Muscle of leg (tissue), 11 donors: ENCODE results near the gene NTPCR. TPM values are rescaled to one million over a fixed set of nuclear protein-coding genes. Genes with fewer than 3 reads are reported as not detected.

Source experiments
- DNase-seq: peaks from one replicate; pipeline ENCODE4 v3.0.0; 2013
- H3K27ac ChIP-seq: one replicate; pipeline ENCODE4 v1.5.1; 2013; ENCODE audit warnings: mild to moderate bottlenecking, low read length, control low read depth
- H3K27me3 ChIP-seq: one replicate; pipeline ENCODE4 v1.6.1; 2013; ENCODE audit warnings: low read length; ENCODE audit not compliant: control insufficient read depth, insufficient read depth
- H3K36me3 ChIP-seq: one replicate; pipeline ENCODE4 v1.6.1; 2013; ENCODE audit warnings: low read length; ENCODE audit not compliant: control insufficient read depth, insufficient read depth
- H3K4me1 ChIP-seq: one replicate; pipeline ENCODE4 v1.6.1; 2013; ENCODE audit warnings: low read length; ENCODE audit not compliant: control insufficient read depth, insufficient read depth
- H3K4me3 ChIP-seq: one replicate; pipeline ENCODE4 v1.5.1; 2013; ENCODE audit warnings: low read length, control low read depth
- H3K9me3 ChIP-seq: replicated peaks from 2 replicates; pipeline ENCODE4 v1.6.1; 2013; ENCODE audit warnings: low read depth, low read length; ENCODE audit not compliant: control insufficient read depth
- WGBS: methylation state at CpG from one replicate; pipeline ENCODE4 v1.1.5; 2013; ENCODE audit warnings: missing lambda C conversion rate; ENCODE audit not compliant: insufficient coverage; 5-methylcytosine and 5-hydroxymethylcytosine counted together
- polyA plus RNA-seq, 8 donors: library from polyadenylated mRNA; unstranded; fragments of 120-200 nt; gene quantifications; one replicate each; pipeline versions ENCODE4 v1.2.1 to v1.2.3, GENCODE V29; 2013; ENCODE audit warnings: inconsistent platforms in 1 of 8, low replicate concordance in 1 of 8; ENCODE audit not compliant: insufficient read length in 8 of 8, insufficient read depth in 1 of 8
- total RNA-seq: library from RNA; stranded (reverse); fragments of 120-200 nt; gene quantifications from one replicate; pipeline ENCODE4 v1.2.4, GENCODE V29; 2013

NTPCR gene
- total and polyA plus RNA-seq, 9 donors: 28.2 to 47.0 (median 37.7) TPM

DNA sequence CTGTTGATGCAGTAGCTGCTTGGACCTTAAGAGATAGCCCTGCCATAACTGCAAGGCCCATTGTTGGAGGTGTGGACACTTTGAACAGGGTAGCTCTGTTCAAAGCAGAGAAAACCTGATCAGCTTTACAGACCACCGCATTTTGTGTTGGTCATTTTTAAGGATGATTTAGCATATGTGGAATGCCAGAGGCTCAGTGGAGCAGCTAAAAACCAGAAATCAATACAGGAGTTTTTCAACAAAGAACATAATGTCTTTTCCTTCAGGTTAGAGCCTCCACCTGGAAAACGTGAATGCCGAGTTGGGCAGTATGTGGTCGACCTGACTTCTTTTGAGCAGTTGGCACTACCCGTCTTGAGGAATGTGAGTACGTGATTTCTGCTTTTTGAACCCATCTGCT lies 5.7 kb downstream of the NTPCR start:
- no peak for DNase-seq
- WGBS: 75% methylated on average over 6 of the region's 6 CpGs
- H3K27ac ChIP-seq: no peak overlapping the region
- no peaks in the 10 kb centered on the region for H3K27me3 ChIP-seq
- peaks cover 6% of the 10 kb centered on the region for H3K9me3 ChIP-seq
- peaks cover 5% of the 10 kb centered on the region for H3K4me1 ChIP-seq
- no peak overlapping the region for H3K4me3 ChIP-seq
- H3K36me3 ChIP-seq: peaks cover 25% of the 10 kb centered on the region

DNA sequence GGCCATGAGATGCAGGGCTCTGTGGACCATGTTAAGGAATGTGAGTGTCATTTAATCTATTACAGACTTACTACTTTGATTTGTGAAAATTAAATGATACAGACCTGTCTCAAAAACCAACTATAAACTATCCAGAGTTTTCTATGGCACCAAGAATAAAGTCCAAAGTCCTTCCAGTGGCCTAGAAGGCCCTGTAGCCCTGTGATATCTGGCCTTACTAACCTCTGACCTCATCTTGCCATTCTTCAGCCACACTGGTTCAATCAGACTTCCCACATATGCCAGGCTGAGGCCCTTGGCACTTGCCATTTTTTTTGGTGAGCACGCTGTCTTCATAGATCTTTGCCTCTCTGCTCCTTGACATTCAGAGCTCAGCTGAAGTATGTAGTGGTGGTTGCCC lies 7.7 kb downstream of the NTPCR start:
- Histone ChIP-seq H3K27ac (no peak overlapping the region), H3K27me3 (no peaks in the 10 kb centered on the region), H3K4me1 (no peaks in the 10 kb centered on the region), H3K36me3 (peaks cover 27% of the 10 kb centered on the region), H3K9me3 (peaks cover 6% of the 10 kb centered on the region), H3K4me3 (no peak overlapping the region)
- no peak for DNase-seq
- WGBS: no CpG with 5 or more reads among the region's 1 CpG

DNA sequence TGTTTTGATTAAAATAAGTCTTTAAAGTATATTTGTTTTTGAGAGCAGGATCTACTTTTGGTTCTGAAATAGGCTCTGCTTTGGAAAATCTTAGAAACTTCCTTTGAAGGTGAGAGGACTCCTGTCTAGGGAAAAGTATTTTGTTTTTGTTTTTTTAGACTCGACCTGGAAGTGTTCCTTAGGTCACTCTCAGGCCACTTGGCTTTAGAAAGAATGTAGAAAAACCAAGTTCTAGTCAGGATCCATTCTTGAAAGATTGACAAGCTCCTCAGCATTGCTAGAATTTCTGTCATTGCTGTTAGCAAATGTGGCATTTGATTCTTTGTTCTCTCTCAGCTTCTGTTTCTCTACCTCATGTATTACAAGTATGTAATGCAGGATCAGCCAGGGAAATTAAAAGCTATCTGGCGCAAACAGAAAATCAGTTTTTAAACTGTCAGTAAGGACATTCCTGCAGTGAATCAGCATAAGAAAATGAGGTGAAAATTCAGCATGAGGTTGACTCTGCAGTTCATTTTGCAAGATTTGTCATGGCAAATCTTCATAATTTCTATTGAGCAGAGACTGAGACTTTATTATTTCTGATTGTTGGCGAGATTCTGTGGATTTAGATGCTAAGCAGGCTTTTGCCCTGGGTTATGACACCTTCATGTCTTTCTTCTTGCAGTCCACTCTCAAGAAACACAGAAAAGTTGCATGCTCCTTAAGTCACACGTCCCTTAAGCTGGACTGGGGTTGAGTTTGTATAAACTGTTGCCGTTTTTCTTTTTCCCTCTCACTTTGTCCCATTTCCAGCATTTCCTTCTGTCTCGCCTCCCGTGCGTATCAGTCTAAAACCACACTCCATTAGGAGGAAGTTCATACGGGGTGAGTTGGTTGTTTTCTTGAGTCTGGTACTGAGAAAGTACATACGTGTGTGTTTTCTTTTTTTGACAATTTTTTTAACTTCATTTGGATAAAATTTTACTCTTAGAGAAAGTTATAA lies 12.6 kb downstream of the NTPCR start:
- no peak overlapping the region for H3K27ac ChIP-seq
- WGBS: 60% methylated on average over 1 of the region's 10 CpGs
- peak; percentile 64 for DNase-seq
- no peaks in the 10 kb centered on the region for H3K27me3 ChIP-seq
- H3K4me1 ChIP-seq: peaks cover 3% of the 10 kb centered on the region
- peaks cover 28% of the 10 kb centered on the region for H3K36me3 ChIP-seq
- H3K9me3 ChIP-seq: peaks cover 5% of the 10 kb centered on the region
- no peak overlapping the region for H3K4me3 ChIP-seq

GRCh38 chr1:232964601-232965000 lies 14.2 kb downstream of the NTPCR start:
- no peak overlapping the region for H3K4me3 ChIP-seq
- H3K27ac ChIP-seq: no peak overlapping the region
- H3K36me3 ChIP-seq: peaks cover 18% of the 10 kb centered on the region
- DNase-seq: no peak
- no peaks in the 10 kb centered on the region for H3K27me3 ChIP-seq
- WGBS: no CpG with 5 or more reads among the region's 4 CpGs
- peaks cover 6% of the 10 kb centered on the region for H3K4me1 ChIP-seq
- no peaks in the 10 kb centered on the region for H3K9me3 ChIP-seq

DNA sequence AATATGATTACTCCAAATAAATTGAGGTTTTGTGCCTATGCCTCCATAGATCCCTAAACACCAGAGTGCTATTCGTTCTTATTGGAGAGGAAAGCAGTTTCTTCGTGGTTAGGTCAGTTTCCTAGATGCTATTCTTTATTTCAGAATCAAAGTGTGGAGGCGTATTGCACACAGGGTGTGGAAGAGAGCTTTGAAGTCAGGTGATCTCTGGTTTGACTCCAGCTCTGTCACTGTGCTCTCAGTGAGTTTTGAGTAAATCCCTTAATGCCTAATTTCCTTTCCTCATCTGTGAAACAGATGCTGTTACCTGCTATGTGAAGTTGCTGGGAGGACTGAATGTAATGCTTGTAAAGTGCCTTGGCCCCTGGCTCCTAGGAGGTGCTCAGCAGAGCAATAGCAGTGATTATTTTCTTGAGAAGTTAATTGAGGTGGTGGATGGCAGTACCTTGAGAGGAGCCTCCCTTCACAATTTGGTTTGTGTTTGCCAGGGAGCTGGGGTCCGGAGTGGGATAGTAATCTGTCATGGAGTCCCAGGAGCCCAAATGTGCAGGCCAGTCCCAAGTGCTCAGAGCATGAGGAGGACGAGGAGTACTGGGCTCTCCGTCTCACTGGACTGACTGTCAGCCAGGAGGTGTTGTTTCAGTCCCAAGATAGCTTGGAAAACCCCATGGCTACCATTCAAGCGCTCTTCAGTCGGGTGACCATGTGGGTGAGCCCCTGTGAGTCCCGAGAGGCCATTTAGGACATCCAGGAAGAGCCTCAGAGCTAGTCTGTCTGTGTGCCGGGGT lies 14.9 kb downstream of the NTPCR start:
- 73% methylated on average over 6 of the region's 10 CpGs for WGBS

GRCh38 chr1:232965912-232966217 lies 15.5 kb downstream of the NTPCR start:
- Histone ChIP-seq H3K4me1 (peaks cover 6% of the 10 kb centered on the region), H3K27me3 (no peaks in the 10 kb centered on the region), H3K27ac (no peak overlapping the region), H3K4me3 (no peak overlapping the region), H3K9me3 (no peaks in the 10 kb centered on the region), H3K36me3 (peaks cover 23% of the 10 kb centered on the region)
- WGBS: no CpG with 5 or more reads among the region's 6 CpGs
- no peak for DNase-seq

More for the DNA sequence above, 14.9 kb downstream of the NTPCR start:
- no peak for DNase-seq
- Histone ChIP-seq H3K27me3 (no peaks in the 10 kb centered on the region), H3K4me1 (peaks cover 6% of the 10 kb centered on the region), H3K9me3 (no peaks in the 10 kb centered on the region), H3K4me3 (no peak overlapping the region), H3K27ac (no peak overlapping the region), H3K36me3 (peaks cover 17% of the 10 kb centered on the region)

- no peaks in the 10 kb centered on the region for H3K9me3 ChIP-seq
- WGBS: 83% methylated on average over 2 of the region's 4 CpGs
- H3K27me3 ChIP-seq: no peaks in the 10 kb centered on the region
- no peak overlapping the region for H3K4me3 ChIP-seq
- no peak for DNase-seq
- H3K4me1 ChIP-seq: peaks cover 6% of the 10 kb centered on the region
- peaks cover 28% of the 10 kb centered on the region for H3K36me3 ChIP-seq
- no peak overlapping the region for H3K27ac ChIP-seq
Observed at GRCh38 chr1:232966663-232967062, 16.3 kb downstream of the NTPCR start.

GRCh38 chr1:232968391-232968790 lies 18.0 kb downstream of the NTPCR start:
- no peak overlapping the region for H3K4me3 ChIP-seq
- no peaks in the 10 kb centered on the region for H3K27me3 ChIP-seq
- H3K9me3 ChIP-seq: peaks cover 5% of the 10 kb centered on the region
- peaks cover 42% of the 10 kb centered on the region for H3K36me3 ChIP-seq
- 93% methylated on average over 5 of the region's 5 CpGs for WGBS
- no peak overlapping the region for H3K27ac ChIP-seq
- H3K4me1 ChIP-seq: peaks cover 6% of the 10 kb centered on the region
- no peak for DNase-seq

DNA sequence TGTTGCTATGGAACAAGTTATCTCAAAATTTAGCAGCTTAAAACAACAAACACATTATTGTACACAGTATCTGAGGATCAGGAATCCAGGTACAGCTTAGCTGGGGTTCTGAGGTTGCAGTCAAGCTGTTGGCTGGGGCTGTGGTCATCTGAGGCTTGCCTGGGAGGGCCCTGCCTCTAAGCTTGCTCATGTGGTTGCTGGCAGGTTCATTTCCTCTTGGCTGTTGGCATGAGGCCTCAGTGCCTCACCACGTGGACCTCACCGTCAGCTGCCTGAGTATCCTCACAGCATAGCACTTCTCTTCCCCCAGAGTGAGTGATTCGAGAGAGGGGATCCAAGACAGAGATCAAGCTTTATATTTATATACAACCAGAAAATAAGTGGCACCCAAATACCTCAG lies 18.6 kb downstream of the NTPCR start:
- Histone ChIP-seq H3K27ac (no peak overlapping the region), H3K36me3 (peaks cover 42% of the 10 kb centered on the region), H3K27me3 (no peaks in the 10 kb centered on the region), H3K9me3 (peaks cover 9% of the 10 kb centered on the region), H3K4me3 (no peak overlapping the region), H3K4me1 (peaks cover 6% of the 10 kb centered on the region)
- no CpG with 5 or more reads among the region's 3 CpGs for whole genome bisulfite sequencing
- peak; percentile 67 for DNase-seq

- H3K36me3 ChIP-seq: peaks cover 45% of the 10 kb centered on the region
Observed at GRCh38 chr1:232969799-232970198, 19.4 kb downstream of the NTPCR start.

More at GRCh38 chr1:232969799-232970198, 19.4 kb downstream of the NTPCR start:
- DNase-seq: peak; percentile 56
- Histone ChIP-seq H3K27ac (no peak overlapping the region), H3K4me3 (no peak overlapping the region), H3K4me1 (peaks cover 6% of the 10 kb centered on the region), H3K9me3 (peaks cover 15% of the 10 kb centered on the region), H3K27me3 (no peaks in the 10 kb centered on the region)
- WGBS: 34% methylated on average over 3 of the region's 5 CpGs
